Epithelial cell of proximal tubule (primary cell): ENCODE data around the gene CTXN3. TPM values are rescaled to one million over a fixed set of nuclear protein-coding genes. Genes with fewer than 3 reads are reported as not detected.

Experiments used
- DNase-seq: peaks from one replicate; pipeline ENCODE4 v3.0.0-alpha.2; 2011; ENCODE audit warnings: low read depth
- H3K4me3 ChIP-seq: 2 replicates; pipeline ENCODE4 v1.5.1; 2011; ENCODE audit warnings: low read depth, mild to moderate bottlenecking, low read length
- total RNA-seq: library from RNA; depleted of rRNA; stranded (reverse); fragments of >200 nt; gene quantifications from 2 replicates; pipeline ENCODE4 v1.2.3, GENCODE V29; 2015
- TF ChIP-seq, protein P1 (sequence below): conservative IDR thresholded peaks from 2 replicates; pipeline ENCODE4 v1.5.1; 2012; ENCODE audit warnings: low read depth, mild to moderate bottlenecking, low read length

The CTXN3 gene
- total RNA-seq, 1 donor from 2014 or later: not detected

DNA sequence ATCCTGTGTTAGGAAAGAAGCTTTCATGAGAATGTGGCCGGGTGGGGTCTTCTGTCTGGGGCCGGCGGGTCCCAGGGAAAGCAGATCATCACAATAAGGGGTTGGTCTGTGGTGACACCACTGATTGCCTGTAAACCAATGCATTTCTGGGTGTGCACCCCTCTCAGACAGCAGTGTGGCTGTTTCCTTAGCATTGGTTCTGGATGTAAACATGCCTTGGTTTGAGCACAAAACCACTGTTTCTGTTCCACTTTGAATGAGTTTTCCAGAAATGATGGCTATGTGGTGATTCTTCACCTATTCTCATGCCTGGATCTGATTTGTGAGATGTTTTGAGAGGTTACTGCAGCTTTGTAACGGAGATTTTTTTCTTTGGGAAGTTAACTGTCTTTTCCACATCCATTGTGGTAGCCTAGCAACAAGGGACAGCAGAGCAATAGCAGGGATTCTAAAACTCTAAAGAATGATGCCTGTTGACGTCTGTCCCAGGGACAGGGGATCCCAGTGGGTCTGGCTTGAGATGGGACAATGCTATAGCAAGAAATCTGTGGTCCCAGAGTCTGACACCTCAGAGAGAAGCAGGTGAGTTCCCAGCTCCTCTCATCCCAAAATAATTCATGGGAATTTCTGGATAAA is 54.2 kb downstream of the CTXN3 start, which contains the start of gene CCDC192:
Gene CCDC192, plus strand, starts transcription at position 466 of the 636 bp plus-strand sequence. Its CDS starts 55 bp downstream, at position 521.
- DNase-seq: no peak
- no peak within 1 kb of the TSS for H3K4me3 ChIP-seq
- TF ChIP-seq, protein P1, sequence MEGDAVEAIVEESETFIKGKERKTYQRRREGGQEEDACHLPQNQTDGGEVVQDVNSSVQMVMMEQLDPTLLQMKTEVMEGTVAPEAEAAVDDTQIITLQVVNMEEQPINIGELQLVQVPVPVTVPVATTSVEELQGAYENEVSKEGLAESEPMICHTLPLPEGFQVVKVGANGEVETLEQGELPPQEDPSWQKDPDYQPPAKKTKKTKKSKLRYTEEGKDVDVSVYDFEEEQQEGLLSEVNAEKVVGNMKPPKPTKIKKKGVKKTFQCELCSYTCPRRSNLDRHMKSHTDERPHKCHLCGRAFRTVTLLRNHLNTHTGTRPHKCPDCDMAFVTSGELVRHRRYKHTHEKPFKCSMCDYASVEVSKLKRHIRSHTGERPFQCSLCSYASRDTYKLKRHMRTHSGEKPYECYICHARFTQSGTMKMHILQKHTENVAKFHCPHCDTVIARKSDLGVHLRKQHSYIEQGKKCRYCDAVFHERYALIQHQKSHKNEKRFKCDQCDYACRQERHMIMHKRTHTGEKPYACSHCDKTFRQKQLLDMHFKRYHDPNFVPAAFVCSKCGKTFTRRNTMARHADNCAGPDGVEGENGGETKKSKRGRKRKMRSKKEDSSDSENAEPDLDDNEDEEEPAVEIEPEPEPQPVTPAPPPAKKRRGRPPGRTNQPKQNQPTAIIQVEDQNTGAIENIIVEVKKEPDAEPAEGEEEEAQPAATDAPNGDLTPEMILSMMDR: no peak

DNA sequence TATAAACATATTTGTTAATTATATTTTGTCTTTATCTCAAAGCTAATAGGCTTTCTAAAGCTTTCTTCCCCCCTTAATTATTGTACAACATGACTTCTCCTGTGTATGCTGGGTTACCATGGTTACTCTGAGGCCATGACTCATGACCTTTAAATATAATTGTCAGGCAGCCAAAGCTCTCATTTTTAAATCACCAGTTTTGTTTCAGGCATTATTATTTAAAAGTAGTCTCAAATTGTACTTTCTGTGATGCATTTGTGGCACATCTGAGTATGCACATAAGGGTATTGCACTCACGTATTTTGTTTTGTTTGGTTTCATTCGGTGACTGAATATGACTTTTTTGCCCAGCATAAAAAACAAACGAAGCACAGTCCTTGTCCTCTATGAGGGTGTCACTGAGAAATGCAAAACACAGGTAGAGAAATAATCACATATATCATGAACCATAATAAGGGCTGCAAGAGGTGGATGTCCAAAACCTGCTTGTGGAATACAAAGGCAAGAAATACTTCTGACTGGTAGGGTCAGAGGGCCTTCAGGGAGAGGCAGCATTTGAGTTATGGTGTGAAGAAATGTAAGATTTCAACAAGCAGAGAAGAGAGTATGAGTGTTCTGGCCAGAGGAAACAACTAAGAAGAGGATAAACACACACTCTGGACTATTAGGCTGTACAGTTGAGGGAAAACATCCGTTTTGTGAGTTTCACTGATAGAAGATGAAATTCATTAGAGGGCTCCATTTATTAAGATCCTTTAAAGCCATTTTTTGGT is 56.4 kb downstream of the CTXN3 start:
- H3K4me3 ChIP-seq: no peak overlapping the region
- no peak for DNase-seq
- TF ChIP-seq, protein P1: no peak

DNA sequence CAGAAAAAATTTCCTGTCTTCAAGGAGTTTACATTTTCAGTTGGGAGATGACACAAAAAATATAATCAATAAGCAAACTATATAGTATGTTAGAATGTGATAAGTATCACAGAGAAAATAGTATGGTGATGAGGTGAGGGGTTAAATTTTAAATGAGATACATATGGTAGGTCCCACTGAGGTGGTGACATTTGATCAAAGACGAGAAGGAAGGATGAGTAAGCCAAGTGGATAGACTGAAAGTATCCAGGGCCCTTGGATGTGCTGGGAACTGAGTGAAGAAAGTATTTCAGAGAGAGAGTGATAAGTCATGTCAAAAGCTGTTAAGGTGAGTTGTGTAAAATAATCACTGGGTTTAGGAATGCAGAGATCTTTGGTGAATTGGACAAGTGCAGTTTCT is 57.8 kb downstream of the CTXN3 start:
- H3K4me3 ChIP-seq: no peak overlapping the region
- no peak for DNase-seq
- TF ChIP-seq, protein P1: no peak

DNA sequence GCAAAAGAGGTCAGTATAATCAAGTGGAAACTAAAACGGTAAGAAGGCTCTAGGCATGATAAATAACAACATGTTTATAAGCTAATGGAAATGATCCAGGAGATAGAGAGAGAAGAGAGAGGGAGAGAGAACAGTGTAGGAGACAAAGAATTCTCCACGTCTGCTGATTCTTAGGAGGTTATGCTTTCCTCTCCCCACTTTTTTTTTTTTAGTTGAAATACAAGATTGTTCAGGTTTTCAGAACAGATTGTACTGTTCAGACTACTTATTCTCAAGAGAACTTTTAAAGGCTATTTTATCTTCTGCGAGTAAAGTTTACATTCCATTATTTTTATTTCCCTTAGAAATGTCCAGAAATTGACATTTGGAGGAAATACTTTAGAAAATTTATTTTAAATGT is 58.3 kb downstream of the CTXN3 start:
- no peak overlapping the region for H3K4me3 ChIP-seq
- DNase-seq: no peak
- TF ChIP-seq, protein P1: no peak

Other genes starting within 250 kb of the CTXN3 start
- gene PRRC1, start 131.4 kb upstream of the CTXN3 start, total RNA-seq: 33.3 and 44.0 TPM in 2 replicates
- not detected in 2 replicates for gene CCDC192, start 54.3 kb downstream of the CTXN3 start, total RNA-seq